Muscle of arm (tissue), 12 donors: ENCODE measurements around the gene OGFOD1. TPM values are rescaled to one million over a fixed set of nuclear protein-coding genes. Genes with fewer than 3 reads are reported as not detected.

Experiments used
- DNase-seq: peaks from one replicate; pipeline ENCODE4 v3.0.0-alpha.2; 2013
- polyA plus RNA-seq, 12 donors: library from polyadenylated mRNA; unstranded; fragments of 120-200 nt; gene quantifications; one replicate each; pipeline ENCODE4 v1.2.1, GENCODE V29; 2013; ENCODE audit not compliant: insufficient read length in 12 of 12

The OGFOD1 gene
- polyA plus RNA-seq, 12 donors = 35.0 to 120 (median 40.0) TPM

GRCh38 chr16:56424404-56424764 lies 27.0 kb upstream of the OGFOD1 start:
- DNase-seq = no peak

GRCh38 chr16:56424791-56425438 lies 26.4 kb upstream of the OGFOD1 start:
- DNase-seq = no peak

GRCh38 chr16:56425439-56425832 lies 25.9 kb upstream of the OGFOD1 start, which contains the start of gene AMFR:
TSS of gene AMFR (minus strand) at chr16:56425545. CDS start at chr16:56425327, 218 bp downstream.
- DNase-seq = peak; percentile 68

- DNase-seq = no peak
These were observed 24.8 kb upstream of the OGFOD1 start for GRCh38 chr16:56426585-56426984.

- DNase-seq = no peak
These were observed 23.3 kb upstream of the OGFOD1 start for GRCh38 chr16:56428091-56428490.

- DNase-seq = no peak
These were observed 15.1 kb upstream of the OGFOD1 start for GRCh38 chr16:56436258-56436657.

- no peak for DNase-seq
These were observed 13.3 kb upstream of the OGFOD1 start for GRCh38 chr16:56438038-56438437.

GRCh38 chr16:56447286-56447685 lies 4.1 kb upstream of the OGFOD1 start:
- no peak for DNase-seq

- no peak for DNase-seq
These were observed 3.3 kb upstream of the OGFOD1 start for GRCh38 chr16:56448005-56448404.

GRCh38 chr16:56450275-56450985 lies 924 bp upstream of the OGFOD1 start:
- DNase-seq = no peak

GRCh38 chr16:56451753-56452689 lies 667 bp downstream of the OGFOD1 start:
- peak; percentile 12 for DNase-seq

GRCh38 chr16:56457927-56458470 lies 6.6 kb downstream of the OGFOD1 start:
- no peak for DNase-seq

- no peak for DNase-seq
These were observed 8.7 kb downstream of the OGFOD1 start for GRCh38 chr16:56460101-56460500.

- DNase-seq = no peak
These were observed 10.9 kb downstream of the OGFOD1 start for GRCh38 chr16:56462064-56462796.

GRCh38 chr16:56463153-56463552 lies 11.8 kb downstream of the OGFOD1 start:
- no peak for DNase-seq

GRCh38 chr16:56466344-56466743 lies 15.0 kb downstream of the OGFOD1 start:
- no peak for DNase-seq

- no peak for DNase-seq
These were observed 17.4 kb downstream of the OGFOD1 start for GRCh38 chr16:56468800-56469199.

- no peak for DNase-seq
These were observed 18.4 kb downstream of the OGFOD1 start for GRCh38 chr16:56469748-56470147.

- no peak for DNase-seq
These were observed 18.9 kb downstream of the OGFOD1 start for GRCh38 chr16:56470232-56470631.

GRCh38 chr16:56470666-56471065 lies 19.3 kb downstream of the OGFOD1 start:
- DNase-seq = no peak

GRCh38 chr16:56475201-56475600 lies 23.8 kb downstream of the OGFOD1 start:
- DNase-seq = no peak
